ENCODE data around the gene AIDA. TPM values are rescaled to one million over a fixed set of nuclear protein-coding genes. Genes with fewer than 3 reads are reported as not detected.
"Not testable (repeated sequence)": the region's sequence is repeated elsewhere in the genome, so short reads cannot be mapped to it uniquely, and the experiment has no call there.

AIDA gene
- total RNA-seq: 10 to 100 TPM; 51.2 to 54.8 TPM

- H3K4me3 Mint-ChIP-seq: peak within 1 kb of the TSS; percentile 99
- H3K27me3 Mint-ChIP-seq: no peaks in the 10 kb centered on the region
- H3K9me3 Mint-ChIP-seq: no peaks in the 10 kb centered on the region
- peaks cover 14% of the 10 kb centered on the region for H3K4me1 Mint-ChIP-seq
- H3K27ac Mint-ChIP-seq: peak within 1 kb of the TSS; percentile 99
- peaks cover 80% of the 10 kb centered on the region for H3K36me3 Mint-ChIP-seq (ENCODE audit: low read depth)
- ATAC-seq (replicated peaks): peak; percentile 87
Measured at GRCh38 chr1:222712253-222713090, at the start of gene AIDA, which contains the start of gene BROX. AIDA (minus strand) TSS chr1:222712491; CDS start chr1:222712317, 174 bp downstream. BROX (plus strand) TSS chr1:222712564; CDS start chr1:222715700, 3,136 bp downstream.

GRCh38 chr1:222761083-222761482 is 48.8 kb upstream of the AIDA start:
- H3K27me3 Mint-ChIP-seq: peaks cover 18% of the 10 kb centered on the region

GRCh38 chr1:222759451-222760035 is 47.3 kb upstream of the AIDA start:
- H3K27ac Mint-ChIP-seq: no peak overlapping the region
- no peak overlapping the region for H3K4me3 Mint-ChIP-seq
- H3K4me1 Mint-ChIP-seq: no peaks in the 10 kb centered on the region
- H3K9me3 Mint-ChIP-seq: no peaks in the 10 kb centered on the region
- H3K27me3 Mint-ChIP-seq: peaks cover 18% of the 10 kb centered on the region
- no peak for ATAC-seq (replicated peaks)
- H3K36me3 Mint-ChIP-seq (ENCODE audit: low read depth): no peaks in the 10 kb centered on the region

More at GRCh38 chr1:222761083-222761482, 48.8 kb upstream of the AIDA start:
- ATAC-seq (replicated peaks): no peak
- Mint-ChIP-seq H3K4me1 (no peaks in the 10 kb centered on the region), H3K36me3 (ENCODE audit: low read depth) (no peaks in the 10 kb centered on the region), H3K27ac (no peak overlapping the region), H3K9me3 (no peaks in the 10 kb centered on the region), H3K4me3 (no peak overlapping the region)

- no peaks in the 10 kb centered on the region for H3K9me3 Mint-ChIP-seq
- no peak overlapping the region for H3K27ac Mint-ChIP-seq
- H3K4me3 Mint-ChIP-seq: no peak overlapping the region
- ATAC-seq (replicated peaks): no peak
- H3K36me3 Mint-ChIP-seq (ENCODE audit: low read depth): no peaks in the 10 kb centered on the region
- peaks cover 15% of the 10 kb centered on the region for H3K27me3 Mint-ChIP-seq
- no peaks in the 10 kb centered on the region for H3K4me1 Mint-ChIP-seq
Measured at GRCh38 chr1:222757646-222758268, 45.5 kb upstream of the AIDA start.

- Mint-ChIP-seq H3K27ac (no peak overlapping the region), H3K4me1 (no peaks in the 10 kb centered on the region), H3K36me3 (ENCODE audit: low read depth) (no peaks in the 10 kb centered on the region), H3K9me3 (no peaks in the 10 kb centered on the region), H3K4me3 (no peak overlapping the region), H3K27me3 (peaks cover 4% of the 10 kb centered on the region)
- no peak for ATAC-seq (replicated peaks)
Measured at GRCh38 chr1:222754366-222755139, 42.3 kb upstream of the AIDA start.

- Mint-ChIP-seq H3K27me3 (peaks cover 9% of the 10 kb centered on the region), H3K4me1 (no peaks in the 10 kb centered on the region), H3K4me3 (no peak overlapping the region), H3K36me3 (ENCODE audit: low read depth) (no peaks in the 10 kb centered on the region), H3K27ac (no peak overlapping the region), H3K9me3 (no peaks in the 10 kb centered on the region)
- ATAC-seq (replicated peaks): no peak
Measured at GRCh38 chr1:222751255-222751654, 39.0 kb upstream of the AIDA start.

- no peak overlapping the region for H3K4me3 Mint-ChIP-seq
- peaks cover 8% of the 10 kb centered on the region for H3K27me3 Mint-ChIP-seq
- no peaks in the 10 kb centered on the region for H3K36me3 Mint-ChIP-seq (ENCODE audit: low read depth)
- no peaks in the 10 kb centered on the region for H3K4me1 Mint-ChIP-seq
- no peaks in the 10 kb centered on the region for H3K9me3 Mint-ChIP-seq
- no peak for ATAC-seq (replicated peaks)
- H3K27ac Mint-ChIP-seq: no peak overlapping the region
Measured at GRCh38 chr1:222750651-222751050, 38.4 kb upstream of the AIDA start.

GRCh38 chr1:222749927-222750326 is 37.6 kb upstream of the AIDA start:
- Mint-ChIP-seq H3K27me3 (peaks cover 8% of the 10 kb centered on the region), H3K9me3 (no peaks in the 10 kb centered on the region), H3K27ac (no peak overlapping the region), H3K4me1 (no peaks in the 10 kb centered on the region), H3K4me3 (no peak overlapping the region), H3K36me3 (ENCODE audit: low read depth) (no peaks in the 10 kb centered on the region)
- no peak for ATAC-seq (replicated peaks)

GRCh38 chr1:222741630-222742457 is 29.6 kb upstream of the AIDA start:
- not testable (repeated sequence) for H3K36me3 Mint-ChIP-seq (ENCODE audit: low read depth); H3K9me3 Mint-ChIP-seq; H3K4me3 Mint-ChIP-seq; ATAC-seq (replicated peaks); H3K27me3 Mint-ChIP-seq; H3K4me1 Mint-ChIP-seq
- H3K27ac Mint-ChIP-seq: peak overlapping the region; percentile 47

GRCh38 chr1:222739929-222740328 is 27.6 kb upstream of the AIDA start:
- ATAC-seq (replicated peaks): no peak
- Mint-ChIP-seq H3K4me1 (no peaks in the 10 kb centered on the region), H3K9me3 (no peaks in the 10 kb centered on the region), H3K4me3 (no peak overlapping the region), H3K27ac (no peak overlapping the region), H3K36me3 (ENCODE audit: low read depth) (peaks cover 8% of the 10 kb centered on the region), H3K27me3 (no peaks in the 10 kb centered on the region)

- Mint-ChIP-seq H3K27me3 (no peaks in the 10 kb centered on the region), H3K9me3 (no peaks in the 10 kb centered on the region), H3K36me3 (ENCODE audit: low read depth) (peaks cover 12% of the 10 kb centered on the region), H3K4me1 (no peaks in the 10 kb centered on the region), H3K27ac (no peak overlapping the region), H3K4me3 (no peak overlapping the region)
- no peak for ATAC-seq (replicated peaks)
Measured at GRCh38 chr1:222739465-222739864, 27.2 kb upstream of the AIDA start.

GRCh38 chr1:222736972-222737371 is 24.7 kb upstream of the AIDA start, which contains the start of gene FAM177B:
FAM177B (plus strand) TSS chr1:222737202; CDS start chr1:222746546, 9,344 bp downstream.
- H3K4me3 Mint-ChIP-seq: no peak within 1 kb of the TSS
- H3K36me3 Mint-ChIP-seq (ENCODE audit: low read depth): peaks cover 37% of the 10 kb centered on the region
- H3K9me3 Mint-ChIP-seq: no peaks in the 10 kb centered on the region
- no peaks in the 10 kb centered on the region for H3K4me1 Mint-ChIP-seq
- no peaks in the 10 kb centered on the region for H3K27me3 Mint-ChIP-seq
- no peak within 1 kb of the TSS for H3K27ac Mint-ChIP-seq
- no peak for ATAC-seq (replicated peaks)

GRCh38 chr1:222736470-222736869 is 24.2 kb upstream of the AIDA start:
- Mint-ChIP-seq H3K36me3 (ENCODE audit: low read depth) (peaks cover 42% of the 10 kb centered on the region), H3K4me1 (no peaks in the 10 kb centered on the region), H3K27me3 (no peaks in the 10 kb centered on the region), H3K27ac (no peak overlapping the region), H3K9me3 (no peaks in the 10 kb centered on the region), H3K4me3 (no peak overlapping the region)
- ATAC-seq (replicated peaks): no peak

All from activated T-helper 17 cell treated with anti-CD3 and anti-CD28 coated beads, Interleukin-2, amount 50 U/mL, for 72 hours (primary cell).